HG02571 (cell line): ENCODE data around the gene AK4.
"Not testable (repeated sequence)": the region's sequence is repeated elsewhere in the genome, so short reads cannot be mapped to it uniquely, and the experiment has no call there.

Source experiments
- ATAC-seq: cut with Tn5 transposase; IDR thresholded peaks from one replicate; pipeline ENCODE4 v1.9.1; 2021; ENCODE audit warnings: mild to moderate bottlenecking, moderate library complexity; ENCODE audit not compliant: unreplicated experiment

Gene AK4

DNA sequence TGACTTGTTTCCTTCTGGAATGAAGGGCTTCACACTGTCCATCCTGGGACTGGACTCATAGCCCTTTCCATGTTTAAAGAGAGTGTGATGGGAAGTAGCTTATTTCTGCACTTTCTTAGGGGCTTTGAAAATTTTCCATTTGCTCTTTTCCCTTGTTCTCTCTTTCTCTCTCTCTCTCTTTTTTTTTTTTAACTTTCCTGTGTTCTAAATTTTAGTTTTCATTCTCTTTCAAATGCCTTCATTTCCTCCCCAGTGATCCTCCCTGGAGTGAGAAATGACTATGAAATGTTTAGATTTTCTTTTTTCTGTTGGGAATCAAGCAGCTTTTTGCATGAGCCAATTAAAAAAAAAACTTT lies 2.1 kb downstream of the AK4 start:
- ATAC-seq: no peak

DNA sequence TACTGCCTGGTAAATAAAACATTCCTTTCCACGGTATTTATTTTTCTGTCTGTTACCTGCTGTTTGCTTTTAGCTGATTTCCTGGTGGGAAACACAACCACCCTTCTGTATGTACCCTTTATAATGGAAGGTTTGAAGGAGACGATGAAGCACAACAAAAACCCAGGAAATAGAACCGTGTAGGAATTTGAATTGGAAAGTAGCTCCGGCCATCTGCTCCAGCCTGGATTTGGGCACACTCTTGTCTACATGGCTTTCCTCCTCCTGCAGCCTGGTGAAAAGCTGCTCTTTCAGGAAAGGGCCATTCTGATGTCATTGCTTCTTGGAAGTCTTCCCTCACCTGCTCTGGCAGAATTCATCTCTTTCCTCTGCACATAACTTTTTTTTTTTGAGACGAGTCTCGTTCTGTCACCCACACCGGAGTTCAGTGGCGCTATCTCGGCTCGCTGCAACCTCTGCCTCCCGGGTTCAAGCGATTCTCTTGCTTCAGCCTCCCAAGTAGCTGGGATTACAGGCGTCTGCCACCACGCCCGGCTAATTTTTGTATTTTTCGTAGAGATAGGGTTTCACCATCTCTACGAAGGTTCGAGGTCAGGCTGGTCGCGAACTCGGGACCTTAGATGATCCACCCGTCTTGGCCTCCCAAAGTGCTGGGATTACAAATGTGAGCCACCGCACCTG lies 2.7 kb downstream of the AK4 start:
- no peak for ATAC-seq

DNA sequence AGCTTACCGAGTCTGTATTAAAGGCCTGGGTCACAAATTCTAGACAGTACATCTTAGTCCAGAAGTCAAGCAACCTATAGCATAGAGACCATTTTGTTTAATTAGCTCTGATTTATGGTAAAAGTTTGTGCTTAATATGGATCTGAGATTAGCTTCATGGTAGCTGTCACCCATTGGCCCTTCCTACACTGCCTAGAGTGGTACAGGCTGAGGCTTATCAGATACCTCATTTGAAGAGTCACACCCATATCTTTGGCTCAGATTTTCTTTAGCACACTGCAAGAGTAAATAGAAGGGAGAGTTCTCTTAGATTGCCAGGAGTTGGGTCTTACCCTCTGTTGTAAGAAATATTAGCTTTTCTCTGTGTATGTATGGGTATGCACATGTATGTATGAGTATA lies 3.6 kb downstream of the AK4 start:
- no peak for ATAC-seq

DNA sequence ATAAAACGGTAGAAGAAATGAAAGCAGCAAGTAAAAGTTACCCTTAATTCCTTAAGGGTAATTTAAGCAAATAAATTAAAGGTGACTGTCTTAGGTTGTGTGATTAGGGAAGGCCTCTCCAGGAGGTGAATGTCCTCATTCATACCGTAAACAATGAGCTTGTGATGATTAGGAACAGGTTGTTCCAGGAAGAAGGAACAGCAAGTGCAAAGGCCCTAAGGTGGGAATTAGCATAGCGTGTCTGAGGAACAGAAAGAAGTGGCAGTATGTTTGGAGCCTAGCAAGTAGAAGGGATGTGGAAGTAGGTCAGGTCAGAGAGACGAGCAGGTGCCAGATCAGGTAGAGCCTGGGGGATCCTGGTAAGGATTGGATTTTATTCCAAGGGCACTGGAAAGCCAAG lies 5.6 kb downstream of the AK4 start:
- ATAC-seq: no peak

DNA sequence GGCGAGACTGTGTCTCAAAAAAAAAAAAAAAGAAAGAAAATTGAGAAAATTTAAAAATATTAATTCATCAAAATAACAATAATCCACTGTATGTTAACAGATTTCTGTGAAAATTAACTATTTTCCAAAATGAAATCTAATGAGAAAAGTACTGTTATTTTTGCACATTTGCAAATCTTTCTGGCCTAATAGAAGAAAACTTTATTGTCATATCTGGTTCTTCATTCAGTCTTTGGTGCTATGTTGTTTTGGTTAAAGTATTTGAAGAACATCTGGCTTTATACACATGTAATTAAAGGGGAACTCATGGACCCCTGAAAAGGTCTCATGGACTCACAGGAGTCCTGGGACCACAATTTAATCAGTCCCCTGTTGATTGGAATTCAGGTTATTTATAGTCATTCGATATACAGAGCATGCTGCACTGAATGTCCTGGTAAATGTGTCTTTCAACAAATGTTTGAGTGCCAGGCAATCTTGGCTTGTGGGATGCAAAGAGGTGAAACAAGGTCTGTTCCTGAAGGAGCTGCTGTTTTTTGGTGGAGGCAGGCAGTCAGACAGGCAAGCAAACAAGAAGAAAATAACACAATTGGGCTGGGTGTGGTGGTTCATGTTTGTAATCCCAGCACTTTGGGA lies 9.0 kb downstream of the AK4 start:
- ATAC-seq: no peak

DNA sequence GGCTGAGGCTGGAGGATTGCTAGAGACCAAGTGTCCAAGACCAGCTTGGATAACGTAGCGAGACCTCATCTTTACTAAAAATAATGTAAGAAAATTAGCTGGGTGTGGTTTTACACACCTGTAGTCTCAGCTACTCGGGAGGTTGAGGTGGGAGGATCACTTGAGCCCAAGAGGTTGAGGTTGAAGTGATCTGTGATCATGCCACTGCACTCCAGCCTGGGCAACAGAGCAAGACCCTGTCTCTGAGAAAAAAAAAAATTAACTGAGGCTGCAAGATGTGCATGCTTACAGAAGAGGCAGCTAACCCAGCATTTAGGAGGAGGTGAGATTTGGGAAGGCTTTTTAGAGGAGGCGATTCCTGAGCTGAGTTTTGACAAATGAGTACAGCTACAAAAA lies 9.5 kb downstream of the AK4 start:
- ATAC-seq: no peak

DNA sequence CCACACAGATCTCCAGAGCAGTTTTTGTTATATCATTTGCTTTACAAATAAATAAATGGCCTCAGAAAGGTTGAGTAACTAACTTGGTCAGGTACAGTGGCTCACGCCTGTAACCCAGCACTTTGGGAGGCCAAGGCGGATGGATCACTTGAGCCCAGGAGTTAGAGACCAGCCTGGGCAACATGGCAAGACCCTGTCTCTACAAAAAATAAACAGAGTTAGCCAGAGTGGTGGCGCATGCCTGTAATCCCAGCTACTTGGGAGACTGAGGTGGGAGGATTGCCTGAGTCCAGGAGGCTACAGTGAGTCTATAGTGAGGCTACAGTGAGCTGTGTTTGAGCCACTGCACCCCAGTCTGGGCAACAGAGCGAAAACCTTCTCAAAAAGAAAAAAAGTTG lies 11.3 kb downstream of the AK4 start:
- not testable (repeated sequence) for ATAC-seq

DNA sequence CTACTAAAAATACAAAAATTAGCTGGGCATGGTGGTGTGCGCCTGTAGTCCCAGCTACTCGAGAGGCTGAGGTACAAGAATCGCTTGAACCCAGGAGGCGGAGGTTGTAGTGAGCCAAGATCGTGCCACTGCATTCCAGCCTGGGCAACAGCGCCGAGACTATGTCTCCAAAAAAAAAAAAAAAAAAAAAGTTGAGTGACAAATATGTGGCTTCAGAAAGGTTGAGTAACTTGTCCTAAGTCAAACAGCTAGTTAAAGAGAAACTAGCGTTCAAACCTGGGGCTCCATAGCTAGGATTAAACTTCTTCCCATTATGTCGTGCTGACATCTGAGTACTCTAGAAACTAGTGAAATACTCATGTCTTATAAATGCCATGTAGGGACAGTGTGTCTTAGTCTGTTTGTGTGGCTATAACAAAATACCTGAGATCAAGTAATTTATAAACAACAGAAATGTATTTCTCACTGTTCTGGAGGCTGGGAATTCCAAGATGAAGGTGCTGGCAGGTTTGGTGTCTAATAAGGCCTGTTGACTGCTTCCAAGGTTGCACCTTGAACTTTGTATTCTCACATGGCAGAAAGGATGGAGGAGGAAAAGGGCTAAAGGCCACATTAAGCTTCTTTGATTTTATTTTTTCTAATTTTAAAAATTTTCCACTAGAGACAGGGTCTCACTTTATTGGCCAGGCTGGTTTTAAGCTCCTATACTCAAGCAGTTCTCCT lies 12.0 kb downstream of the AK4 start:
- no peak for ATAC-seq

DNA sequence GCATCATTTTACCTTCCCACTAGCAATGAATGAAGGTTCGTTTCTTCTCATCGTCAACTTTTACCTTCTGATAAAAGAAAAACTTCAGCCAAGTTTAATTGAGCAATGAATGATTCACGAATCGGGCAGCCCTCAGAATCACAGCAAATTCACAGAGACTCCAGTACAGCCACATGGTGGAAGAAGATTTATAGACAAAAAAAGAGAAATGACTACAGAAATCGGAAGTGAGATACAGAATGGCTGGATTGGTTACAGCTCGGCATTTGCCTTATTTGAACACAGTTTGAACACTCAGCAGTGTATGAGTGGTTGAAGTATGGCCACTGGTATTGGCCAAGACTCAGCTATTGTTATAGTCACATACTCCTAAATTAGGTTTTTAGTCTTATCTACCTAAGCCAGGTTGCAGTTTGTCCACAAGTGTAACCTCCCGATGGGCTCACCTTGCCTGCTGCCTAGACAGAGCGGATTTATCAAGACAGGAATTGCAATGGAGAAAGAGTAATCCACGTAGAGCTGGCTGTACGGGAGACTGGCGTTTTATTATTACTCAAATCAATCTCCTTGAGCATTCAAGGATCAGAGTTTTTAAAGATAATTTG lies 15.3 kb downstream of the AK4 start:
- ATAC-seq: no peak

DNA sequence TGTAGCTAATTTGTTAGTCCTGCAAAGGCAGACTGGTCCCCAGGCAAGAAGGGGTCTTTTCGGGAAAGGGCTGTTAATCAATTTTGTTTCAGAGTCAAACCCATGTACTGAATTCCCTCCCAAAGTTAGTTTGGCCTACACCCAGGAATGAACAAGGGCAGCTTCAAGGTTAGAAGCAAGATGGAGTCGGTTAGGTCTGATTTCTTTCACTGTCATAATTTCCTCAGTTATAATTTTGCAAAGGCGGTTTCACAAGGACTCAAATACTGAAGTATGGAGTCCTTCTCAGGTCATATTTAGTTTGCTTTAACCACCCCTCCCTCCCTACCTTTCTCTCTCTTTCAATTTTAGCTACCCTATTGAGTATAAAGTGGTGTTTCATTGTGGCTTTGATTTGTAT lies 16.1 kb downstream of the AK4 start:
- not testable (repeated sequence) for ATAC-seq

DNA sequence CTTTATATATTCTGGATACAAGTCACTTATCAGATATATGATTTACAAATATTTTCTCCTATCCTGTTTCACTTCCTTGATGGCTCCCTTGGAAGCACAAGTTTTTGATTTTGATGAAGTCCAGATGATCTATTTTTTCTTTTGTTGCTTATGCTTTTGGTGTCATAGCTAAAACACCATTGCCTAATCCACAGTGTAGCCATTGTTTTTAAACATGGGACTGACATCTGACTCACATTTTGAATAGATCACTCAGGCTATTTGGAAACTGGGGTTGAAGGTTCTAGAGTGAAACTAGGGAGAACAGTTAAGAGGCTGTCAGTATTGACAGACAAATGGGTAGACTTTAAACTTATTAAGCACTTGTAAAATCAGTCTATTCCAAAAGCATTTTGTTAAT lies 16.6 kb downstream of the AK4 start:
- ATAC-seq: no peak

DNA sequence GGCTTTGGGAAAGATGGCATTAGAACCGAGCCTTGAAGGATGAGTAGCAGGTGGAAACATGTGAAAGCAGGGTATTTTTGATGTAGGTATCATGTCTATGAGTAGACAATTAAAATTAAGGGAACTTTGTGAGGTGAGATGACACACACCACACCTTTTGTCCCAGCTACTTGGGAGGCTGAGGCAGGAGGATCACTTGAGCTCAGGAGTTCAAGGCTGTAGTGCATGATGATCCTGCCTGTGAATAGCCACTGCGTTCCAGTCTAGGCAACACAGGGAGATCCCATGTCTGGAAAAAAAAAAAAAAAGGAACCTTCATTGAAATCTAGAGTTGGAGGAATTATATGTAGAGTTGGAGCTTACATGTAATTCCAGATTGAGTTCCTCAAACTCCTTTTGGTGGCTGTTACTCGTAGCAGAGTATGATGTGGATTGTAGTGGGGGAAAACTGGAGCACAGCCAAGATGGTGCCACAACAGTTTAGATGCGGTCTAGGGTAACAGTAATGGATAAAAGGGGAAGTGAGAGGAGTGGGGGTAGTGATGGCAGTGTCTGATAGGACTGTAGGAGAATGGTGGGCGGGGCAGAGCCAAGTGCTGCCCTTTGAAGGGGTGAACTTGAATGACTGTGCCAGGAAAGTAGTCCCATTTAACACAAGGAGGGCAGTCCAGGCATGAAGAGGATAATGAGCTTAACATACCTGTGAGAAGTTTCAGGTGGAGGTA lies 17.4 kb downstream of the AK4 start:
- ATAC-seq: peak; percentile 85

DNA sequence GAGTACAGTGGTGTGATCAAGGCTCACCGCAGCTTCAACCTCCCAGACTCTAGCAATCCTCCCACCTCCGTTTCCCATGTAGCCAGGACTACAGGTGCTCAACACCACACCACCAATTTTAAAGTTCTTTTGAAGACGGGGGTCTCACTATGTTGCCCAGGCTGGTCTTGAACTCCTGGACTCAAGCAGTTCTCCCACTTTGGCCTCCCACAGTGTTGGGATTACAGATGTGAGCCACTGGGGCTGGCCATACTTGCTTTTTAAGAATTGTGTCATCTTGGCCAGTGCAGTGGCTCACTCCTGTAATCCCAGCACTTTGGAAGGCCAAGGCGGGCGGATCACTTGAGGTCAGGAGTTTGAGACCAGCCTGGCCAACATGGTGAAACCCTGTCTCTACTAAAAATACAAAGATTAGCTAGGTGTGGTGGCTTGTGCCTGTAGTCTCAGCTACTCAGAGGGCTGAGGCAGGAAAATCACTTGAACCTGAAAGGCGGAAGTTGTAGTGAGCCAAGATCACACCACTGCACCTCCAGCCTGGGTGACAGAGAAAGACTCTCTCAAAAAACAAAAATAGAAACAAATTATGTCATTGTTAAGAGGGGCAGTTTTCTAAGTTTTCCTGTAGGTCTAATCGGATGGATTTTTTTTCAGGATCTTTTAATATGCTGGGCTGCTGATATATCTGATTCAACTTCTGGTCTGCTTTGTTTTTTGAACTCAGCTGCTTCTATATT lies 18.7 kb downstream of the AK4 start:
- ATAC-seq: no peak

DNA sequence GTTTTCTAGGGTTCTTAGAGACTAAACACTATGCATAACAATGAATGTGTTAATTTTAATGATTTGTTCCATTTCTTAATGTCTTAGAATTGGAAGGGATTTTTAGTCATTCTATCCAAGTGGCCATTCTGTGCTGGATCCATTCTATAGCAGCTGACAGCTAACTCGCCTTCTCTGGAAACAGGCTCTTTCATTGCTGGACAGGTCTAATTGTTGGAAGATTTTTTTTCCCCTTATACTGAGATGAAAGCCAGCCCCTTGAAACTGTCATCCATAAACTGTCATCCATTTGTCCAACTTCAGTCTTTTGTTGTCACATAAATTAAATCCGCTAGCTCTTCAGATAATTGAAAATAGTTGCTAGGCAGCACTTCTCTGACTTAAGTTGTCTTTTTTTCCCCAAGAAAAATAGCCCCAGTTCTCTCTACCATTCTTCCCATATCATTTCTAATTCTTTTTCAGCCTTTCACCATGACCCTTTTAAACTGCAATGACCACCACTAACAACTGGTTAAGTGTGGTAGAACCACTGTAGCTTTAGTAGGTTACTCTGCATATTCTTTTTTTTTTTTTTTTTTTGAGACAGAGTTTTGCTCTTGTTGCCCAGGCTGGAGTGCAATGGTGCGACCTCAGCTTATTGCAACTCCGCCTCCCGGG lies 19.7 kb downstream of the AK4 start:
- ATAC-seq: no peak

DNA sequence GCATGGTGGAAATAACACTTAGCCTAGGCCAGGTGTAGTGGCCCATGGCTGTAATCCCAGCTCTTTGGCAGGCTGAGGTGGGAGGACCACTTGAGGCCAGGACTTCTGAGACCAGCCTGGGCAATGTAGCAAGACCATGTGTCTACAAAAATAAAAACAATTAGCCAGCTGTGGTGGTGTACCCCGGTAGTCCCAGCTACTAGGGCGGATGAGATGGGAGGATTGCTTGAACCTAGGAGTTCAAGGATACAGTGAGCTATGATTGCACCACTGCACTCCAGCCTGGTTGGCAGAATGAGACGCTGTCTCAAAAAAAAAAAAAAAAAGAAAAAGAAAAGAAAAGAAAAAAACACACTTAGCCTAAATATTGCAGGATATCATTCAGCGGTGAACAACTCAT lies 20.9 kb downstream of the AK4 start:
- ATAC-seq: no peak

DNA sequence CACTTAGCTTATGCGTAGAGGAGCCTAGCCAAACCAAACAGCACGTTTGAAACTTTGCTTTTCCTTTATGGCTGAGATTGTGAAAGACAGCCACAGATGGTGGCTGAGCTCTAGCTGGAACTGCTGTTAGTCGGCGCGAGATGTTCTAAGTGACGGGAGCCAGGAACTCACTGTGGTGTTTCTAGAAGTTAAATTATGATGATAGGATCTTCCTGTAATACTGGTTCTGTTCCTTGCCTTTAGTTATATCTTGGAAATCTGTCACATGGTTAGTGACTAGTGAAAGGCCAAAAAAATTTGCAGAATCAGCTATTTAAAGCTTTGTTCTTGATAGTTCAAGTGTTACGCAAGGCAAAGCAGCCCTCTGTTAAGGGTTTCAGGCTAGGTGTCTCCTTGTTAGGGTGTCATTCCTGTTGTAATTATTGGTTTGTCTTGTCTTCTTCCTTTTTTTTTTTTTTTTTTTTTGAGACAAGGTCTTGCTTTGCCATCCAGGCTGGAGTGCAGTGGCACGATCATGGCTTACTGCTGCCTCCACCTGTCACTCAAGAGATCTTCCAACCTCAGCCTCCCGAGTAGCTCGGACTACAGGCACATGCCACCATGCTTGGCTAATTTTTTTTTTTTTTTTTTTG lies 22.6 kb downstream of the AK4 start:
- ATAC-seq: no peak

DNA sequence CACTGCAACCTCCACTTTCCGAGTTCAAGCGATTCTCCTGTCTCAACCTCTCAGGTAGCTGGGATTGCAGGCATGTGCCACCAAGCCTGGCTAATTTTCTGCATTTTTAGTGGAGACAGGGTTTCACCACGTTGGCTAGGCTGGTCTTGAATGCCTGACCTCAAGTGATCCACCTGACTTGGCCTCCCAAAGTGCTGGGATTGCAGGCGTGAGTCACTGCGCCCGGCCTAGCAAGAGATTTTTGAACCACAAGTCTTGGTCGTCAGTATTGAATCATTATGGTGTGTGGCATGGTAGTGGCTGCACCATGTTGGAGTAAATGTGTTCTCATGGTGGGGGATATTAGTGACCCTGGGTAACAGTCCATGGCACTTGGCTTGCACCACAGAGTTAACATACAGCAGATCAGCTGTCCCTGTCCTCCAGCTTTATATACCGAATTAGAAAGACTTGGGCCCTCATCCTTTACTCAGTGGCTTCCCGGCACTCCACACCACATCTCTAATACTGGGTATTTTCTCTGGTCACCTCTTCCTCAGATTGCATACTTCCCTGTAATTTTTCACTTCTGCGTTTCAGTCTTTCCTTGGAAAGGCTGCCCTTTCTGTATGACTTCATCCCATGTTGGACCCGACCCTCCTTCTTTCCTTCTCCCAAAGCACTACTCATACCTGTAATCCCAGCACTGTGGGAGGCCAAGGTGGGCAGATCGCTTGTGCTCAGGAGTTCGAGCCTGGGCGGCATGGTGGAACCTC lies 25.1 kb downstream of the AK4 start:
- ATAC-seq: no peak

DNA sequence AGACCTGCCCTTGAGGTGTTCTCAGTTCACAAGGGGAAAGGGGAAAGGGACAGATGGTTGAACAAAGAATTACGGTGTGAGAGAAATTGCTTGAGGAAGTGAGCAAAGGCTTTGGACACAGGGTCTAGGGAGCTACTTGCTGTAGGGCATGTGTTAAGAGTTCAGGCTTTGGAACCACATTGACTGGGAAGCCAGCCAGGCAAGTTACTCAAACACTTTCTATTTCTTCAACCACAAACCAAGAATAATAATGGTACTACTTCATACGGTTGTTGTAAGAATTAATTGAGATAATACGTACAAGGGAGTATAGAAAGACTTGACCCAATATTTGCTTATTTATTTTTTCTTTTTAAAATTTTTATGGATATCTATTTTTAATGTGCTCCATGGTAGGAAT lies 26.6 kb downstream of the AK4 start:
- peak; percentile 86 for ATAC-seq
